ENCODE measurements around the gene TULP1.

Gene TULP1

DNA sequence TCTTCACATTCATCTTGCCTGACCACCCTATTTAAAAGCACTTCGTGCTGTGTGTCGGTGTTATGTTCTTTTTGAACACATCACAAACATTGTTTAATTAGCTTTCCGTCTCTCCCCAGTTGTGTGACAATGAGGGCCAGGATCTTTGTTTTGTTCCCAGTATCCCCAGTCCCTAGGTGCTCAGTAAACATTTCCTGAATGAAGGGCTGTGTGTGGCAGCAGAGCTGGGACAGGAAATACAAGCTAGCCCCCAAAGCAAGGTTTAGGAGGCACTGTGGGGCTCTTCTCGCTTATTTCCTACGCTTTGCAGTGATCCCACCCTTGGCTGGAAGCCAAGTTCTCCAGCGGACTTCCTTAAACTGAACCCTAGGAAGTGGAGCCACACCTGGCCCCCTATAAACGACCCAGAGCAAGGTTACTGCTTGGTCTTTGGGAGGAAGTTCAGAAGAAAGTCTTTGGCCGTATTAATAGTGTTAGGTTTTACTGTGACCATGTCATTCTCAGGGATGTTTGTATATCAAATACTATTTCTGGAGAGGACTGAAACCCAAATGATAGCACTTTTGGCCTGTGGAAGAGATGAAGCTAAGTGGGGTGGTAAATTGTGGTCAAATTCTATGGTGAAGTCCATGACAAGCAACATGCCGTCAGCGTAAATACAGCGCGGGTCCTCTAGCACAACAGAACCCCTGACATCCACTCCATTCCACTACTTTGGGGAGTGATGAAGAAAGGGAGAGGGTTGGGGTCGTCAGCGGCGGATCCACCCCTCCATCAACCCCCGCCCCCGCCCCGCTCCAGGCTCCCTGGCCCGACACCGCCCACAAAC, 61.1 kb downstream of the TULP1 start:
- no peak for TF ChIP-seq CTCF (IDR thresholded peaks at IDR 0.05; ENCODE audit: extremely low read depth, insufficient read depth, missing control alignments)
- in situ Hi-C loops (cut with MboI; ENCODE audit: low pct_unique_long_range_greater_than_20kb, low sequenced_read_pairs, unreplicated experiment) = loop anchor here (10.0 kb wide), 1 partner anchor 127 kb away; no protein-coding TSS in a partner anchor
- DNase-seq (ENCODE audit: low spot score) = no peak

DNA sequence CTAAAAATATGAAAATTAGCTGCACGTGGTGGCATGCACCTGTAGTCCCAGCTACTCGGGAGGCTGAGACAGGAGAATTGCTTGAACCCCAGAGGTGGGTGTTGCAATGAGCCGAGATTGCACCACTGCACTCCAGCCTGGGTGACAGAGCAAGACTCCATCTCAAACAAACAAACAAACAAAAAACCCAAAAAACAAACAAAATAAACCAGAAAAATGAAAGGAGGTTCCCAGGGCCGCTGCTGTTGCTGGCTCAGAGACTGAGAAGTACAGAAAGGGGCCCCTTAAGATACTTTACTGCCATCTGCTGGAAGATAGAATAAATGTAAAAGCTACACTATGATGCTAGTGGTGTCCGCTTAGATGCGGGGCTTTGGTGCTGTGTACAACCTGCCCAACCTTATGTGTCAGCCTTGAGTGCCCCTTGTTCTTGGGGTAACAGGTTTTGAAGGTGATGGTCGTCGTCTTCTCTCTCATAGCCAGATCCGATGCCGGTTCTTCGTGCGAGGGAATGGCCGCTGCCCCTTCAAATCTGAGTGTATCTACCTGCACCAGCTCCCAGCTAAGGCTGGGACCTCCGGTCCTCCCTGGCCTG, 63.3 kb downstream of the TULP1 start:
- peak; percentile 91 for DNase-seq (ENCODE audit: low spot score)
- in situ Hi-C loops (cut with MboI; ENCODE audit: low pct_unique_long_range_greater_than_20kb, low sequenced_read_pairs, unreplicated experiment) = loop anchor here (10.0 kb wide), 1 partner anchor 105 kb away; the partner anchor contains the start of gene PPARD
- peak; percentile 52 for TF ChIP-seq CTCF (IDR thresholded peaks at IDR 0.05; ENCODE audit: extremely low read depth, insufficient read depth, missing control alignments)

GRCh38 chr6:35448191-35448590, 64.5 kb downstream of the TULP1 start:
- TF ChIP-seq CTCF (IDR thresholded peaks at IDR 0.05; ENCODE audit: extremely low read depth, insufficient read depth, missing control alignments) = no peak
- DNase-seq (ENCODE audit: low spot score) = no peak
- in situ Hi-C loops (cut with MboI; ENCODE audit: low pct_unique_long_range_greater_than_20kb, low sequenced_read_pairs, unreplicated experiment) = loop anchor here (10.0 kb wide), 1 partner anchor 103 kb away; the partner anchor contains the start of gene PPARD

Data from GM13977 (cell line).